Dendritic cell treated with granulocyte-macrophage colony-stimulating factor and Interleukin-4, amounts not matched to agents 40 ng/mL and 50 ng/mL, for 4 days (primary cell): ENCODE results near the gene NUDCD2.
"Not testable (repeated sequence)": the region's sequence is repeated elsewhere in the genome, so short reads cannot be mapped to it uniquely, and the experiment has no call there.

Experiments
- H3K27ac Mint-ChIP-seq: one replicate; pipeline ENCODE4 v1.8.0; 2022; ENCODE audit warnings: mild to moderate bottlenecking, mixed read lengths
- H3K27me3 Mint-ChIP-seq: one replicate; pipeline ENCODE4 v1.8.0; 2022; ENCODE audit warnings: mild to moderate bottlenecking, mixed read lengths
- H3K36me3 Mint-ChIP-seq: one replicate; pipeline ENCODE4 v1.8.0; 2022; ENCODE audit warnings: low read depth, mixed read lengths
- H3K4me1 Mint-ChIP-seq: one replicate; pipeline ENCODE4 v1.8.0; 2022; ENCODE audit warnings: low read depth, mixed read lengths
- H3K4me3 Mint-ChIP-seq: one replicate; pipeline ENCODE4 v1.8.0; 2022; ENCODE audit warnings: mild to moderate bottlenecking, moderate library complexity, mixed read lengths
- H3K9me3 Mint-ChIP-seq: one replicate; pipeline ENCODE4 v1.8.0; 2022; ENCODE audit warnings: mixed read lengths
- intact Hi-C: fragments of 100-400 bp; cut with micrococcal nuclease; formaldehyde crosslinking; loops from one replicate; pipeline ENCODE4 v1.15.0; 2022

The NUDCD2 gene

DNA sequence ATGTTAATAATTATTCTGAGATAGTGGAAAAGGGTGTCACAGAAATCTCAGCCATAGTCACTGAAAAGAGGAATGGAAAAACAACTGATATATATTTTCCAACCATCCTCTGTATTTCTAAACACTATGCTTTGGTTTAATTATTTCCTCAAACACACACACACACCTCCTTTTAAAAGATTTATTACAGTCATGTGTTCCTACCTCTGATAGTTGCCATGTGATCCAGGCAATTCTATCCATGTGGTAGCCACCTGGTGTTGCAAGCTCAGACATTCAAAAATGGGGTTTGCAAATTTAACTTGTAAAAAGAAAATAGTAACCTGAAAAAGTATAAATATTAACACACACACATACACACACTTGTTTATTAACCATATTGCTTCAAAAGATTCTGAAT lies 62.5 kb downstream of the NUDCD2 start:
- Mint-ChIP-seq H3K27me3 (no peaks in the 10 kb centered on the region), H3K27ac (no peak overlapping the region), H3K4me1 (peaks cover 10% of the 10 kb centered on the region), H3K9me3 (no peaks in the 10 kb centered on the region), H3K4me3 (no peak overlapping the region), H3K36me3 (no peaks in the 10 kb centered on the region)
- intact Hi-C loops: no loop called here

DNA sequence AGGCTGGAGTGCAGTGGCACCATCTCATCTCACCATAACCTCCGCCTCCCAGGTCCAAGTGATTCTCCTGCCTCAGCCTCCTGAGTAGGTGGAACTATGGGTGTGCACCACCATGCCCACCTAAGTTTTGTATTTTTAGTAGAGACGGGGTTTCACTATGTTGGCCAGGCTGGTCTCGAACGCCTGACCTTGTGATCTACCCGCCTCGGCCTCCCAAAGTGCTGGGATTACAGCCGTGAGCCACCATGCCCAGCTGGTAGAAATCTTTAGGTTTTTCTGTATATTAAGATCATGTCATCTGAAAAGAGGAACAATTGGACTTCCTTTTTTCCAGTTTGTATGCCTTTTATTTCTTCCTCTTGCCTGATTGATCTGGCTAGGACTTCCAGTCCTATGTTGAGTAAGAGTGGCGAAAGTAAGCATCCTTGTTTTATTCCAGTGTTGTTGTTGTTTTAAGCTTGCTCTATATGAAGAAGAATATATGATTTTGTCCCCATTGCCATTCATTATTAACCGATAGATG lies 63.0 kb downstream of the NUDCD2 start:
- peaks cover 10% of the 10 kb centered on the region for H3K4me1 Mint-ChIP-seq
- intact Hi-C loops, H3K36me3 Mint-ChIP-seq, H3K27me3 Mint-ChIP-seq, H3K4me3 Mint-ChIP-seq, H3K9me3 Mint-ChIP-seq: not testable (repeated sequence)
- peak overlapping the region; percentile 34 for H3K27ac Mint-ChIP-seq
